HUES6 (cell line): ENCODE data around the gene MTCL1.

Experiments
- H3K27ac ChIP-seq: 2 replicates; pipeline ENCODE4 v1.7.0; 2013; ENCODE audit warnings: low read depth, mild to moderate bottlenecking, low read length, inconsistent platforms
- H3K27me3 ChIP-seq: 2 replicates; pipeline ENCODE4 v1.6.1; 2013; ENCODE audit warnings: low read length; ENCODE audit not compliant: control insufficient read depth, insufficient read depth
- H3K36me3 ChIP-seq: 2 replicates; pipeline ENCODE4 v1.6.1; 2013; ENCODE audit warnings: low read length; ENCODE audit not compliant: control insufficient read depth, insufficient read depth
- H3K4me1 ChIP-seq: 2 replicates; pipeline ENCODE4 v1.6.1; 2013; ENCODE audit warnings: low read length; ENCODE audit not compliant: control insufficient read depth, insufficient read depth
- H3K4me3 ChIP-seq: 2 replicates; pipeline ENCODE4 v1.5.1; 2013; ENCODE audit warnings: low read depth, low read length
- H3K9ac ChIP-seq: one replicate; pipeline ENCODE4 v1.6.1; 2013; ENCODE audit warnings: mild to moderate bottlenecking, low read length
- H3K9me3 ChIP-seq: 2 replicates; pipeline ENCODE4 v1.6.1; 2013; ENCODE audit warnings: low read depth, low read length; ENCODE audit not compliant: control insufficient read depth, insufficient read depth

The MTCL1 gene

GRCh38 chr18:8705238-8705960 is at the start of gene MTCL1:
Gene MTCL1, plus strand, starts transcription at chr18:8705556. Its CDS starts 105 bp downstream, at chr18:8705661.
- peaks cover 41% of the 10 kb centered on the region for H3K4me1 ChIP-seq
- peaks cover 24% of the 10 kb centered on the region for H3K27me3 ChIP-seq
- 0 out of 2 replicates have a peak, but pooled peaks cover 4% of the 10 kb centered on the region for H3K36me3 ChIP-seq
- peak within 1 kb of the TSS; percentile 87 for H3K4me3 ChIP-seq
- peak within 1 kb of the TSS; percentile 75 for H3K9ac ChIP-seq
- H3K27ac ChIP-seq: no peak within 1 kb of the TSS
- H3K9me3 ChIP-seq: no peaks in the 10 kb centered on the region

- H3K36me3 ChIP-seq: no peaks in the 10 kb centered on the region
- 0 out of 2 replicates have a peak, but pooled peaks cover 3% of the 10 kb centered on the region for H3K9me3 ChIP-seq
- no peak overlapping the region for H3K27ac ChIP-seq
- H3K9ac ChIP-seq: no peak overlapping the region
- H3K27me3 ChIP-seq: no peaks in the 10 kb centered on the region
- H3K4me3 ChIP-seq: no peak overlapping the region
- H3K4me1 ChIP-seq: peaks cover 23% of the 10 kb centered on the region
Observed at GRCh38 chr18:8656232-8656631, 49.1 kb upstream of the MTCL1 start.

GRCh38 chr18:8657050-8657820 is 48.1 kb upstream of the MTCL1 start:
- Histone ChIP-seq H3K4me3 (no peak overlapping the region), H3K36me3 (no peaks in the 10 kb centered on the region), H3K27ac (no peak overlapping the region), H3K4me1 (peaks cover 33% of the 10 kb centered on the region), H3K27me3 (no peaks in the 10 kb centered on the region), H3K9ac (no peak overlapping the region), H3K9me3 (no peaks in the 10 kb centered on the region)

GRCh38 chr18:8657873-8658470 is 47.4 kb upstream of the MTCL1 start:
- Histone ChIP-seq H3K27me3 (peaks cover 1% of the 10 kb centered on the region; the same call in 1 of the 2 replicates), H3K9ac (no peak overlapping the region), H3K27ac (no peak overlapping the region), H3K36me3 (no peaks in the 10 kb centered on the region), H3K9me3 (no peaks in the 10 kb centered on the region), H3K4me1 (peaks cover 39% of the 10 kb centered on the region), H3K4me3 (no peak overlapping the region)

- Histone ChIP-seq H3K4me1 (peaks cover 48% of the 10 kb centered on the region), H3K9ac (no peak overlapping the region), H3K36me3 (no peaks in the 10 kb centered on the region), H3K27ac (no peak overlapping the region), H3K9me3 (no peaks in the 10 kb centered on the region), H3K27me3 (peaks cover 5% of the 10 kb centered on the region; the same call in 1 of the 2 replicates), H3K4me3 (no peak overlapping the region)
Observed at GRCh38 chr18:8658858-8659485, 46.4 kb upstream of the MTCL1 start.

- Histone ChIP-seq H3K9ac (no peak overlapping the region), H3K27me3 (peaks cover 5% of the 10 kb centered on the region; the same call in 1 of the 2 replicates), H3K9me3 (no peaks in the 10 kb centered on the region), H3K27ac (peak overlapping the region; percentile 6; the same call in 1 of the 2 replicates), H3K36me3 (no peaks in the 10 kb centered on the region), H3K4me3 (no peak overlapping the region), H3K4me1 (peaks cover 44% of the 10 kb centered on the region)
Observed at GRCh38 chr18:8659609-8660242, 45.6 kb upstream of the MTCL1 start.

- H3K4me3 ChIP-seq: no peak overlapping the region
- H3K9ac ChIP-seq: no peak overlapping the region
- no peaks in the 10 kb centered on the region for H3K36me3 ChIP-seq
- no peak overlapping the region for H3K27ac ChIP-seq
- H3K27me3 ChIP-seq: peaks cover 5% of the 10 kb centered on the region; the same call in 1 of the 2 replicates
- H3K4me1 ChIP-seq: peaks cover 45% of the 10 kb centered on the region
- H3K9me3 ChIP-seq: no peaks in the 10 kb centered on the region
Observed at GRCh38 chr18:8660316-8660715, 45.0 kb upstream of the MTCL1 start.

GRCh38 chr18:8661754-8662559 is 43.4 kb upstream of the MTCL1 start:
- Histone ChIP-seq H3K4me1 (peaks cover 49% of the 10 kb centered on the region), H3K4me3 (peak overlapping the region; percentile 45), H3K27ac (peak overlapping the region; percentile 39; the same call in 1 of the 2 replicates), H3K9me3 (no peaks in the 10 kb centered on the region), H3K36me3 (no peaks in the 10 kb centered on the region), H3K9ac (peak overlapping the region; percentile 77), H3K27me3 (peaks cover 5% of the 10 kb centered on the region; the same call in 1 of the 2 replicates)

GRCh38 chr18:8662560-8663255 is 42.6 kb upstream of the MTCL1 start:
- H3K36me3 ChIP-seq: no peaks in the 10 kb centered on the region
- peaks cover 49% of the 10 kb centered on the region for H3K4me1 ChIP-seq
- H3K4me3 ChIP-seq: no peak overlapping the region; the same call in 1 of the 2 replicates
- no peaks in the 10 kb centered on the region for H3K9me3 ChIP-seq
- peaks cover 5% of the 10 kb centered on the region; the same call in 1 of the 2 replicates for H3K27me3 ChIP-seq
- no peak overlapping the region; the same call in 1 of the 2 replicates for H3K27ac ChIP-seq
- H3K9ac ChIP-seq: peak overlapping the region; percentile 48
